Measurements from ENCODE around the gene ZNF420.

GRCh38 chr19:37128821-37129177, 50.6 kb downstream of the ZNF420 start:
- no peak for TF ChIP-seq CTCF (IDR thresholded peaks at IDR 0.05)
- no peak for TF ChIP-seq POLR2A (IDR thresholded peaks at IDR 0.05)

Data from heart left ventricle (tissue), 13 donors.